GM12891 (cell line): Measurements from ENCODE around the gene SRGAP2B.
"Not testable (repeated sequence)": the region's sequence is repeated elsewhere in the genome, so short reads cannot be mapped to it uniquely, and the experiment has no call there.

ENCODE experiments used
- POLR2A ChIP-seq: IDR thresholded peaks from 2 replicates; pipeline ENCODE4 v1.6.1; 2011; ENCODE audit warnings: low read depth, low read length, control low read depth
- POLR2AphosphoS5 ChIP-seq: IDR thresholded peaks from 2 replicates; pipeline ENCODE4 v1.6.1; 2011; ENCODE audit warnings: low read depth, low read length, control low read depth
- POU2F2 ChIP-seq: IDR thresholded peaks from 2 replicates; pipeline ENCODE4 v1.6.1; 2011; ENCODE audit warnings: low read depth, mild to moderate bottlenecking, control low read depth, low read length, moderate library complexity
- TAF1 ChIP-seq: IDR thresholded peaks from 2 replicates; pipeline ENCODE4 v1.6.1; 2011; ENCODE audit warnings: low read depth, low read length, control low read depth

GRCh38 chr1:145093517-145094149 is 1.5 kb downstream of the SRGAP2B start:
- not testable (repeated sequence) for TF ChIP-seq POLR2A, POLR2AphosphoS5, TAF1, POU2F2
